Transverse colon (tissue), 4 donors: ENCODE measurements around the gene SMIM7.

ENCODE experiments used
- CTCF ChIP-seq, 5 experiments: fragments of 200-600 bp in 3 of 5; fragments of 450-650 bp in 2 of 5; sonication (generic) in 3 of 5; IDR thresholded peaks; 1 replicate in 2 of 5; 2 replicates in 3 of 5; pipeline ENCODE4 v1.5.1; 2016 to 2017; ENCODE audit warnings: antibody characterized with exemption in 5 of 5, inconsistent platforms in 3 of 5, mild to moderate bottlenecking in 2 of 5, moderate library complexity in 1 of 5
- EP300 ChIP-seq: sonication (generic); formaldehyde crosslinking; IDR thresholded peaks from one replicate; pipeline ENCODE4 v1.6.1; 2017; ENCODE audit warnings: antibody characterized with exemption, low read depth
- POLR2A ChIP-seq: fragments of 450-650 bp; IDR thresholded peaks from one replicate; pipeline ENCODE4 v1.6.1; 2016; ENCODE audit warnings: antibody characterized with exemption, mild to moderate bottlenecking, moderate library complexity
- POLR2AphosphoS5 ChIP-seq, 3 donors: sonication (generic); formaldehyde crosslinking; IDR thresholded peaks; one replicate each; pipeline ENCODE4 v1.6.1; 2016; ENCODE audit warnings: antibody characterized with exemption in 3 of 3

GRCh38 chr19:16638666-16639065 lies 21.3 kb downstream of the SMIM7 start:
- TF ChIP-seq EP300 (no peak), CTCF (IDR thresholded peaks at IDR 0.05) (no peak), POLR2A (no peak), POLR2AphosphoS5 (IDR thresholded peaks at IDR 0.05) (no peak)
